Right lobe of liver (tissue), 4 donors: ENCODE measurements around the gene WNT5B.

Experiments
- CTCF ChIP-seq, 4 donors: fragments of 200-600 bp in 3 of 4; fragments of 450-650 bp in 1 of 4; IDR thresholded peaks; one replicate each; pipeline versions ENCODE4 v1.5.1 to v1.8.0; 2016 to 2022; ENCODE audit warnings: antibody characterized with exemption in 4 of 4, mild to moderate bottlenecking in 2 of 4
- POLR2A ChIP-seq: fragments of 450-650 bp; IDR thresholded peaks from one replicate; pipeline ENCODE4 v1.6.1; 2017; ENCODE audit warnings: antibody characterized with exemption, mild to moderate bottlenecking
- donor health status: DM: no; HTN: no; CAD: no.
- donor health status: DM: no; HTN: no; CAD: no.
- donor health status: DM: no; HTN: yes; CAD: no.

- TF ChIP-seq CTCF (IDR thresholded peaks at IDR 0.05) (no peak), POLR2A (no peak)
Observed at GRCh38 chr12:1611803-1612572, 17.0 kb upstream of the WNT5B start.
